ENCODE data around the gene CTSC.

CTSC gene

DNA sequence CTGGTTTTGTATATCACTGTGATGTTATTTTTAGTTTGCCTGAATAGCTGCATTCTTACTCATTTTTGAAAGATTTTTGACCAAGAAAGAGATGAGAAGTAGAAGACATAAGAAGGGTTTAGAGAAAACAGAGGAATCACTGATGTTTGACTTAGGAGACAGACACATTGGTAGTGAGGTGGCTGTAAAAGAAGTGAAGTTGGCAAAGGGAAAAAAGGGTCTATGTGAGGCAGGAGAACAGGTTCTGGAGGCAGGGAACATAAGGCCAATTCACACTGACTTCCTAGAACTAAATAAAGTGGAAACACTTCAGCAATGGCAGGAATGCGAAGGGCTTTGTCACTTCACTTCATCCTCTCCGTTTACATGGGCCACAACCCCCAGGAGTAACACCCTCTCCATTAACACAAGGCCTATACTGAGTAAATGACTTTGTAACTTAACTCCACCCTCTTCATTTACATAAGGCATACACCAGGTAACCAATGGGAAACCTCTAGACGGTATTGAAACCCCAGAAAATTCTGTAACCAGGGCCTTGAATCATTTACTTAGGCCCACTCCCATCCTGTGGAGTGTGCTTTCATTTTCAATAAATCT, 36.5 kb downstream of the CTSC start:
- TF ChIP-seq, protein P1, sequence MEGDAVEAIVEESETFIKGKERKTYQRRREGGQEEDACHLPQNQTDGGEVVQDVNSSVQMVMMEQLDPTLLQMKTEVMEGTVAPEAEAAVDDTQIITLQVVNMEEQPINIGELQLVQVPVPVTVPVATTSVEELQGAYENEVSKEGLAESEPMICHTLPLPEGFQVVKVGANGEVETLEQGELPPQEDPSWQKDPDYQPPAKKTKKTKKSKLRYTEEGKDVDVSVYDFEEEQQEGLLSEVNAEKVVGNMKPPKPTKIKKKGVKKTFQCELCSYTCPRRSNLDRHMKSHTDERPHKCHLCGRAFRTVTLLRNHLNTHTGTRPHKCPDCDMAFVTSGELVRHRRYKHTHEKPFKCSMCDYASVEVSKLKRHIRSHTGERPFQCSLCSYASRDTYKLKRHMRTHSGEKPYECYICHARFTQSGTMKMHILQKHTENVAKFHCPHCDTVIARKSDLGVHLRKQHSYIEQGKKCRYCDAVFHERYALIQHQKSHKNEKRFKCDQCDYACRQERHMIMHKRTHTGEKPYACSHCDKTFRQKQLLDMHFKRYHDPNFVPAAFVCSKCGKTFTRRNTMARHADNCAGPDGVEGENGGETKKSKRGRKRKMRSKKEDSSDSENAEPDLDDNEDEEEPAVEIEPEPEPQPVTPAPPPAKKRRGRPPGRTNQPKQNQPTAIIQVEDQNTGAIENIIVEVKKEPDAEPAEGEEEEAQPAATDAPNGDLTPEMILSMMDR (IDR thresholded peaks at IDR 0.05; ENCODE audit: insufficient read depth, low read length, poor library complexity, severe bottlenecking): no peak
- no peak for TF ChIP-seq EZH2phosphoT487 (conservative IDR thresholded peaks at IDR 0.05; ENCODE audit: low read length)
- H4K20me1 ChIP-seq (ENCODE audit: low read depth, low read length): no peaks in the 10 kb centered on the region
- H3F3A ChIP-seq (ENCODE audit: insufficient read depth): no peaks in the 10 kb centered on the region
- no peak overlapping the region for H2AFZ ChIP-seq (ENCODE audit: low read depth, low read length, severe bottlenecking)
- peaks cover 7% of the 10 kb centered on the region; the same call in 1 of the 2 replicates for H3K36me3 ChIP-seq (ENCODE audit: low read length)
- no peaks in the 10 kb centered on the region for H3K9me3 ChIP-seq (ENCODE audit: insufficient read depth, low read length)
- H3K79me2 ChIP-seq (ENCODE audit: insufficient read depth, low read length): no peaks in the 10 kb centered on the region
- no peak overlapping the region for H3K27ac ChIP-seq (ENCODE audit: low read depth, low read length)
- no peaks in the 10 kb centered on the region for H3K9me2 ChIP-seq (replicated peaks; ENCODE audit: insufficient read depth, low read length)
- no peak overlapping the region for H3K9ac ChIP-seq (ENCODE audit: low read length)
- no peak overlapping the region for H3K4me3 ChIP-seq (ENCODE audit: insufficient read depth, low read length, poor library complexity, severe bottlenecking)
- H3K4me2 ChIP-seq (ENCODE audit: low read depth, low read length, poor library complexity, severe bottlenecking): no peak overlapping the region
- H3K27me3 ChIP-seq (ENCODE audit: low read length): no peaks in the 10 kb centered on the region

DNA sequence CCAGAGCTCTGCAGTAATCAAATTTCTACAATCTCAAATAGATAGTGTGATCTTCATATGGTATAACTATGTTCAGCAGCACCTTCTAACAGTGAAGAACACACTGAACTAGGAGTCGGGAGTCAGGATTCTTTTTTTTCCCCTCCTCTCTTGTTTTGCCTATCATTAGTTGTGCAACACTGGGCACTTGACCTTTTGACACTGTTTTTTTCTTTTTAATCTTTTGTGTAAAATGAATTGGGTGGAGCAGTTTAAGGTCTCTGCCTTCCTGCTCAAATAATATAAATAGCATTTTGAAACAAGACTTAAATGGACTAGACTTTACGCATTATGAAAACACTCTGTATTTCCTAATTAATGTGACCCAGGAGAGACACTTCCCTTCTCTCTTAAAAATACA, 39.7 kb downstream of the CTSC start:
- TF ChIP-seq, protein P1 (IDR thresholded peaks at IDR 0.05; ENCODE audit: insufficient read depth, low read length, poor library complexity, severe bottlenecking): no peak
- TF ChIP-seq EZH2phosphoT487 (conservative IDR thresholded peaks at IDR 0.05; ENCODE audit: low read length): no peak
- Histone ChIP-seq H3K9ac (ENCODE audit: low read length) (no peak overlapping the region), H4K20me1 (ENCODE audit: low read depth, low read length) (no peaks in the 10 kb centered on the region), H3K36me3 (ENCODE audit: low read length) (peaks cover 10% of the 10 kb centered on the region; the same call in 1 of the 2 replicates), H3K79me2 (ENCODE audit: insufficient read depth, low read length) (no peaks in the 10 kb centered on the region), H3K9me3 (ENCODE audit: insufficient read depth, low read length) (no peaks in the 10 kb centered on the region), H3F3A (ENCODE audit: insufficient read depth) (no peaks in the 10 kb centered on the region), H3K9me2 (replicated peaks; ENCODE audit: insufficient read depth, low read length) (no peaks in the 10 kb centered on the region), H3K4me3 (ENCODE audit: insufficient read depth, low read length, poor library complexity, severe bottlenecking) (no peak overlapping the region), H2AFZ (ENCODE audit: low read depth, low read length, severe bottlenecking) (no peak overlapping the region), H3K27ac (ENCODE audit: low read depth, low read length) (no peak overlapping the region), H3K4me2 (ENCODE audit: low read depth, low read length, poor library complexity, severe bottlenecking) (no peak overlapping the region), H3K27me3 (ENCODE audit: low read length) (no peaks in the 10 kb centered on the region)

DNA sequence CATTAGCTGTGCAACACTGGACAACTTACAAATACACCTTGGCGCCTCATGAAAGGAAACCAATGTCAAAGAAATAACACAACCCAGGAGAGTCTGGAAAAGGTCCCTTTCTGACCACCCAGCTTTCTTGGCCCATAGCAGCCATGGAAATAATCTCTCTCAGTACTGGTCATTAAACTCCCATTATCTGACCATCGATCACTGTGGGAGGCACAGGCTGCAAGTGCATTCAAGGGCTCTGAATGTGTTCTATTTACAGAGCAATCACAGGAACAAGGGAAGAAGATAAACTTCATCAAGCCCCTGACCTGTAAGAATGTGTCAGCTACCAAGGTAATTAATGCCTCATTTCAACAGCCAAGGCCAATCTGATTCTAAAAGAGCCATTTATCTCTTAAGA, 40.1 kb downstream of the CTSC start:
- Histone ChIP-seq H4K20me1 (ENCODE audit: low read depth, low read length) (no peaks in the 10 kb centered on the region), H3K4me2 (ENCODE audit: low read depth, low read length, poor library complexity, severe bottlenecking) (no peak overlapping the region), H3K27me3 (ENCODE audit: low read length) (no peaks in the 10 kb centered on the region), H2AFZ (ENCODE audit: low read depth, low read length, severe bottlenecking) (no peak overlapping the region), H3K9ac (ENCODE audit: low read length) (no peak overlapping the region), H3K9me2 (replicated peaks; ENCODE audit: insufficient read depth, low read length) (no peaks in the 10 kb centered on the region), H3K9me3 (ENCODE audit: insufficient read depth, low read length) (no peaks in the 10 kb centered on the region), H3K79me2 (ENCODE audit: insufficient read depth, low read length) (no peaks in the 10 kb centered on the region), H3K36me3 (ENCODE audit: low read length) (peaks cover 10% of the 10 kb centered on the region; the same call in 1 of the 2 replicates), H3K4me3 (ENCODE audit: insufficient read depth, low read length, poor library complexity, severe bottlenecking) (no peak overlapping the region), H3F3A (ENCODE audit: insufficient read depth) (no peaks in the 10 kb centered on the region), H3K27ac (ENCODE audit: low read depth, low read length) (no peak overlapping the region)
- TF ChIP-seq, protein P1 (IDR thresholded peaks at IDR 0.05; ENCODE audit: insufficient read depth, low read length, poor library complexity, severe bottlenecking): no peak
- no peak for TF ChIP-seq EZH2phosphoT487 (conservative IDR thresholded peaks at IDR 0.05; ENCODE audit: low read length)
